Measurements from ENCODE around the gene TBC1D5.

TBC1D5 gene

GRCh38 chr3:17183951-17184550, 558.4 kb downstream of the TBC1D5 start:
- FAIRE-seq (no peak), DNase-seq (ENCODE audit: low spot score) (peak; percentile 20)

DNA sequence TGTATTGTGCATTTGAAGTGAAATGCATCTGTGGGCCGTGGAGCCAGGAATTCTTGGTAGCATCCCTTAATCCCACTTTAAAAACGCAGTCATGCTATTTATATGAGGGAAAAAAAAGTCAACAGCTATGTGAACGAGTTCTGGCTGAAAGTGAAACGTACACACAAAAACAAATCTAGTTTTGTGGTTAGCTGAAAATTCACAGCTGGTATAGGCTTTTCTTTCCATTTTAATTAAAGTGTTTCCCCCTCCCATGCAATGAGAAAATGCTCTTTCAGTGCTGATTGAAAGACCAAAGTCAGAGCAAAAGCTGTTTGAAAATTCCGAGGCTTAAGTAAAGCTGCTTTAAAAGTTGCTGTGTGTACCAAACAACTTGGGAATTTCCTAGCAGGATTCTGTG, 560.3 kb downstream of the TBC1D5 start:
- FAIRE-seq (no peak), DNase-seq (ENCODE audit: low spot score) (no peak)

GRCh38 chr3:17181413-17181907, 561.0 kb downstream of the TBC1D5 start:
- FAIRE-seq (no peak), DNase-seq (ENCODE audit: low spot score) (no peak)

GRCh38 chr3:17179381-17180205, 562.8 kb downstream of the TBC1D5 start:
- DNase-seq (ENCODE audit: low spot score): no peak
- FAIRE-seq: no peak

DNA sequence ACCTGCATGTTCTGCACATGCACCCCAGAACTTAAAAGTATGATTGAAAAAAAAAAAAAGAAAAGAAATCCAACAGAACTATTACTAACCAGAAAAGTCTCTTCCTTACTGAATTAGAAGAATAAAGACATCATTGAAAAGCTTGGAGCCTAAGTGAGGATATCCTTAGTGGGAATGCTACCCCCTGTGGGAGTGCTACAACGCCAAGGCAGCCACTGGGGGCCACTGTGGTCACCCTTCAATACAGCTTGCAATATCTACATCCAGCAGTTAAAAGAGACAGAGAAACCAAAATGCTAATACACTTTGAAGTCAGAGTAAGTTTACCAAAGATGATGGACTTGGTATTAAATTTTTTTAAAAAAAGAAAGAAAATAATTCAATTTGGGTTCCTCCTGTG, 565.7 kb downstream of the TBC1D5 start:
- DNase-seq (ENCODE audit: low spot score): no peak
- FAIRE-seq: no peak

DNA sequence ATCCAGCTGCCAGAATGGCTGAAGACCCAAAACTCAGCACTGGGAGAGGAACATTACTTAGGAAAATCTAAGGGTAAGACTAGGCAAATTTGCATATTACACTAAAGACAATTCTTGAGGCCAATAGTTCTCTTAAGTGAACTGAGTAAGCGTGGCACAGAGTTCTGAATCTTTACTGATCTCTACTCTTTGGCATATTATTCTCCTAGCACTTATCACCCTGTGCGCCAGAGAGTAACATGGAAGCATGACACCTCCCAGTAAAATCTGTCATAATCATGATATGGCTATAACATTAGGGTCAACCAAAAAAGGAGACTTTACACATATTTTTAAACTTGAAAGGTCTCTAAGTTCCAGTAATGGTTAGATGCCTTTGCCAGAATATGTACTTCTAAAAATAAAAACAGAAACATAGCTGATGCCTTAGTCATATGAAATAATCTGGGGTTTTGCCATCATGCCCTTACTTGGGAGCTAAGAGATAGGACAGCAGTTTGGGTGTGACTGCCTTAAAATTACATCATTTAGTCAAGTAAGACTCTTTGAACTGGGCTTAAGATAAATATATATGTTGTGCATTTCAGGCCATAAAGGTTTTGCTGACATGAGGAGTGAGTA, 567.1 kb downstream of the TBC1D5 start:
- DNase-seq (ENCODE audit: low spot score) (peak; percentile 24), FAIRE-seq (no peak)

- DNase-seq (ENCODE audit: low spot score) (no peak), FAIRE-seq (no peak)
These were observed 576.1 kb downstream of the TBC1D5 start for GRCh38 chr3:17166369-17166768.

DNA sequence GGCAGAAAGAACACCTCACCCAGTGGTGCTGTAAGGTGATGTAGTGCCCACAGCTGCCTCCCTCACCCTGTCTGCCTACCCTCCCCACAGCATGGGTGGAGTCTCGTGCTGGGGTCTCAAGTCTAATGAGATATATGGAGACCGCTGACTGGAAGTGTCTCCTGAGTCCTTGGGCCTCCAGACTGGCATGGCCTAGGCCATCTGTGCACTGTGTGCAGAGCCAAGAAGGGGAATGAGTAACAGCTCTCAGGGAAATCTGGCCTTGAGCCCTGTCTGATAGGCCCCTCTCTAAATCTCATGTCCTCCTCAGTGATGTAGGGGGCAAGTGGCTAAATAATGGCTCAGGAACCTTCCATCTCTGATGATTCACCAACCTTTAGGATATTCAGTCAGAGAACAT, 580.3 kb downstream of the TBC1D5 start:
- FAIRE-seq: no peak
- no peak for DNase-seq (ENCODE audit: low spot score)

GRCh38 chr3:17160597-17160996, 581.8 kb downstream of the TBC1D5 start:
- DNase-seq (ENCODE audit: low spot score) (no peak), FAIRE-seq (no peak)

DNA sequence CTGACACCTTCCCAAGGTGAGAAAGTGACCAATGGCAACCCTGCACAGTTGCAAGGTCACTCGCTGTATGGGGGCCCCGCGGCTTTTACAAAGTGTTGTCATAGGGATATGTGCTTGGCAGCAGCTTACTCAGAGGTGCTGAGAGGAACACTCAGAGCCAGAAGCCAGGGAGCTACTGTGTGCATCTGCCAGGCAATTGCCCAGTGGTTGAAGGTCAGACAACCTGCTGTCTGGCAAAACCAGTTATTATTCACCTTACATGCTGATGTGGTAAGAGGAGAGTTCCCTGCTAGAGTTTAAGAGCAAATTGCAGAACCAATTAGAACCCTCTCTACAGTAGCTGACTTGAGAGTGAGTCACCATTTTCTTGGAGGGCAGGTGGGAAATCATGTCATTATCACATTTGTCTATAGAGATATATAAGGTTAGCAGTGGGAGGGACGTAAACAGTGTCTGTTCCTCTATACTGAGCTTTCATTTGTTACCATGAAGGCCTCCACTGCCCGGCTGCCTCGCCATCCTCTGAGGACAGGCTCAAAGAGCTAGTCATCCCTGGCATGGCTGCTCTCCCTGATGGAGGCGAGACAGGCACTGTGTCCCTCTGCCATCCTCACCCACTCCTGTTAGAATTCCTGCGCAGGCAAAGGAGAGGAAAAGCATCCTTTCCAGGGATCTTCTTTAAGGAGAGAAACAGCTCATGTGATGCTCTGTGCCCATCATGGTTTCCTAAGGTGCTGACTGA, 583.3 kb downstream of the TBC1D5 start:
- DNase-seq (ENCODE audit: low spot score) (no peak), FAIRE-seq (no peak)

- FAIRE-seq (no peak), DNase-seq (ENCODE audit: low spot score) (no peak)
These were observed 584.7 kb downstream of the TBC1D5 start for GRCh38 chr3:17157713-17158112.

- no peak for DNase-seq (ENCODE audit: low spot score)
- no peak for FAIRE-seq
These were observed 585.6 kb downstream of the TBC1D5 start for GRCh38 chr3:17156864-17157263.

DNA sequence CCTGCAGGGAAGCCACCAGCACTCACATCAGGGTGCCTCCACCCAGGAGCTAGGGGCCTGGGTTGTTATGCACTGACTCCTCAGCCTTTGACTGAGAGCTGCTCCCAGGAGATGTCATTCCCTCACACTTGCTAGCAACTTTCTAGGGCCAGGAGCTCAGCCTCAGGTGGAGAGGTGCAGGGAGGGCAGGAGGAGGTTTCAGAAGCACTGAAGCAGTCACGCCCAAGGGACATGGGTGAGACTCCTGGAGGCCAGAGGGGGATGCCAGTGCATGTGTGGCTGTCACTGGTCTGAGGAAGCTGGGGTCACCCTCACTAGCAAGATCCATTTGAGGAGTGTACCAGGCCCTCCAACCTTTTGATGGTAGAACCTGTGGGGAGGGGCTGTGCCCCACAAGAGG, 586.5 kb downstream of the TBC1D5 start:
- DNase-seq (ENCODE audit: low spot score) (no peak), FAIRE-seq (no peak)

DNA sequence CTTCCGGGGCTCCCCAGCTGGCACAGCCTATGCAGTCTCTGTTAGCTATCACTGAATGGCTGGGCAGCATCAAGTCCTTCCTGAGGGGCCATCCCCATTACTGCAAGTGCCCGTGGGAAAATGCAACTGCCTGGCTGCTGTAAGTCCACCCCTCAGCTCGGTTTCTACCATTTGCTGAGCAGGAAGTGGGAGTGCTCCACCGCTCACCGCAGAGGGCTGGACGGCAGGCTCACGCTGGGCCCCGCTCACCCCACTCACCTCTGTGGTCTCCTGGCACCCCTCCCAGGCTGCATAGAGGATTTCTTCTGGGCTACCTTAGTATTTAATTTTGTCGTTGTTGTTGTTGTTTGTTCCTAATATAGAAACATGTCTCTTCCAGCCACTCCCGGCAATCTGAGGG, 587.5 kb downstream of the TBC1D5 start:
- DNase-seq (ENCODE audit: low spot score) (no peak), FAIRE-seq (no peak)

DNA sequence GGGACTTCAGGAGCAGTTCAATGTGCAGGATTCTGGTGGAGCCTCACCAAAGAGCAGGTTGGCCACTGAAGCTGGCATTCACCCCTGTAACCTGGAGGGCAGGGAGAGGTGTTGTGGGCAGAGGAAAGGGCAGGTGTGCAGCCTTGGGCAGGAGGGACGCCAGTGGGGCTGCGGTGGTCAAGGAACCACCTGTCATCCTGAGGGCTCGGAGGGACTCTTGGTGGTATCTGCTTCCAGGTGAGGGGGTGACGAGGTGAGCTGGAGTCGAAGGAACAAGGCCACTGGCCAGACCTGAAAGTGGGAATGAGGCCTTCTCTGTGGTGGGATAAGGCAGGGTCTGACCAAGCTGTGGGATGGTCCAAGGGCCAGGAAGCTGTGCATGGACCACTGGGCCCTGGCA, 588.2 kb downstream of the TBC1D5 start:
- no peak for FAIRE-seq
- DNase-seq (ENCODE audit: low spot score): no peak

DNA sequence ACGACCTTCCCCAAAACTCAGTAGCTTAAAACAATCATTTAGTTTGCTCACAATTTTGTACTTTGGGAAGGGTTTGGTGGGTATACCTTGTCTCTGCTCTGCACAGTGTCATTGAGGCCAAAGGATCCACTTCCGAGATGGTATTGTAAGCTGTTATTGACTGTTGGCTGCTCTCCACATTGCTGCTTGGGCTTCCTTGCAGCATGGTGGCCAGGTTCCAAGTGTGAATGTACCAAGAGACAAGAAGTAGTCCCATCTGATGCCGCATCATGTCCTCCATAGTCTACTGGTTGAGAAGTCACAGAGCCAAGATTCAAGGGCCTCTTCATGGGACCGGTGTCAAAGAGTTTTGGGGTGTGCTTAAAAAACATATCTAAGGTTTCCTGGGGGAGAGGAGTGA, 589.2 kb downstream of the TBC1D5 start:
- FAIRE-seq (no peak), DNase-seq (ENCODE audit: low spot score) (no peak)

DNA sequence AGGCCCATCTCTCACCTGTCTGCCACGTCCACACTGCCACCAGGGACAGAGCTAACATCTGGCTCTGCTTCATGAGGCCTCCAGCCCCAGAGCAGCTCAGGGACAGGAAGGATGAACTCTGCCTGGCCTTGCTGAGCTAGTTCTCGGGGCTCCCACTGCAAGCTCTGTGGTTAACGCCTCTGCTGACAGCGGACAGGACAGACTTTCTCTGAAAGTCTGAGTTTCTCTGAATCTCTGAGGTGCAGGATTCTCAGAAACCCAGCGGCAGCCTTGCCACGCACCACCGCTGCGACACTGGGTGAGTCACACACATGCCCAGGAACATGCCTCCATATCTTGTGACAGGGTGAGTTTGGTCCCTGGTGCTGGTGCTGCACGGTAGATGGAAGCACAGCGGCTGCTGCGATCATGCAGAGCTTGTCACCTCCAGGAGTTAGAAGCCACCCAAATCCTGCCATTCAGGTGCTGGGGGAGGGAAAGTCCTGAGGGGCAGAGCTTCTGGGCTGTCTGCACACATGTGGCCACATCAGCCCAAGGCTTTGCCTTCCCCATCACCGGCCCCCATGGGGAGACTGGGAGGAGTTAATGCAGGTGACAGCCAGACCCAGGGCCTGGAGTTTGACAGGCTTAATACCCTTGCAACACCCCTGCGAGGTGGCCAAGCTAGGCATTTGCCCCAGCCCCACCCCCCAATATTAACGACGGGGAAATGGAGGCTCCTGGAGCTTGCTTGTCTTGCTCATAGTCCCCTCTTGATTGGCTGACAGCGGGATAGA, 590.6 kb downstream of the TBC1D5 start:
- FAIRE-seq: no peak
- no peak for DNase-seq (ENCODE audit: low spot score)

- no peak for DNase-seq (ENCODE audit: low spot score)
- FAIRE-seq: no peak
These were observed 593.4 kb downstream of the TBC1D5 start for GRCh38 chr3:17149076-17149475.

- no peak for DNase-seq (ENCODE audit: low spot score)
- no peak for FAIRE-seq
These were observed 597.8 kb downstream of the TBC1D5 start for GRCh38 chr3:17144665-17144993.

DNA sequence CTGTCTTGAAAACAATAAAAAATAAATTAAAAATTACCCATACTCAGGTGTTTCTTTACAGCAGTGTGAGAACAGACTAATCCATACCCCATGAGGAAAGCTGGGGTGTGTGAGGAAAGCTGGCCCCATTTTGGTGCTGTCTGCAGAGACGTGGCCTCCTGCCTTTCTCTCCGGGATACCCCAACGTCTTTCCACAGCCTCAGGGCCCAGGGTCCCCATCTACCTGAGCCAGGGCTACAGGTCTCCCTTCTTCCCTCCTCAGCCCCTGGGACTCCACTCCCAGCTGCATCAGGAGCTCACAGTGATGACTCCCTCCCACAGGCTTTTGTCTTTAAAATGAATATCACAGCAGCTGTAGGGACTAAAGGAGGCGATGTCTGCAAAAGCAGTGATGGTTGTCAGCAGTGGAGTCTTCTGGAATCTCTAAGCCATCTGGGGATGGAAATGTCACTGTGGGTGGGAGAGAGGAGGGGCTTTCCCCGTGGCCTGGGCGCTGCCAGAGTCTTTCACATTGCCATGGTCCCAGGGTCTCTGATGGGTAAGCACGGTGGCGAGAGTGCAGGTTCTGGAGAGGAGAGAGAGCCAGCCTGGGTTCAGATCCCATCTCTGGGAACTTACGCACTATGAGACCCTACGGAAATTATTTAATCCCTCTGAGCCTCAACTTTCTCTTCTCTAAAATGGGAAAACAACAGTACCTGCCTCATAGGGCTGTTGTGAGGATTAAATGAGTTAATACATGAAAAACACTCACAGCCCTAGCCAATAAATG, 598.4 kb downstream of the TBC1D5 start:
- no peak for FAIRE-seq
- no peak for DNase-seq (ENCODE audit: low spot score)
